ENCODE data around the gene POR.

POR gene

GRCh38 chr7:75913437-75913836, 1.5 kb upstream of the POR start:
- H3K27ac Mint-ChIP-seq: no peak overlapping the region
- peaks cover 29% of the 10 kb centered on the region for H3K27me3 Mint-ChIP-seq (ENCODE audit: low read depth, poor library complexity)
- no peaks in the 10 kb centered on the region for H3K9me3 Mint-ChIP-seq
- no peak overlapping the region for H3K4me3 Mint-ChIP-seq
- TF ChIP-seq, protein P1, sequence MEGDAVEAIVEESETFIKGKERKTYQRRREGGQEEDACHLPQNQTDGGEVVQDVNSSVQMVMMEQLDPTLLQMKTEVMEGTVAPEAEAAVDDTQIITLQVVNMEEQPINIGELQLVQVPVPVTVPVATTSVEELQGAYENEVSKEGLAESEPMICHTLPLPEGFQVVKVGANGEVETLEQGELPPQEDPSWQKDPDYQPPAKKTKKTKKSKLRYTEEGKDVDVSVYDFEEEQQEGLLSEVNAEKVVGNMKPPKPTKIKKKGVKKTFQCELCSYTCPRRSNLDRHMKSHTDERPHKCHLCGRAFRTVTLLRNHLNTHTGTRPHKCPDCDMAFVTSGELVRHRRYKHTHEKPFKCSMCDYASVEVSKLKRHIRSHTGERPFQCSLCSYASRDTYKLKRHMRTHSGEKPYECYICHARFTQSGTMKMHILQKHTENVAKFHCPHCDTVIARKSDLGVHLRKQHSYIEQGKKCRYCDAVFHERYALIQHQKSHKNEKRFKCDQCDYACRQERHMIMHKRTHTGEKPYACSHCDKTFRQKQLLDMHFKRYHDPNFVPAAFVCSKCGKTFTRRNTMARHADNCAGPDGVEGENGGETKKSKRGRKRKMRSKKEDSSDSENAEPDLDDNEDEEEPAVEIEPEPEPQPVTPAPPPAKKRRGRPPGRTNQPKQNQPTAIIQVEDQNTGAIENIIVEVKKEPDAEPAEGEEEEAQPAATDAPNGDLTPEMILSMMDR (IDR thresholded peaks at IDR 0.05): no peak
- H3K36me3 Mint-ChIP-seq (ENCODE audit: low read depth): peaks cover under 1% of the 10 kb centered on the region
- DNase-seq: no peak
- H3K4me1 Mint-ChIP-seq: peaks cover 19% of the 10 kb centered on the region

- peaks cover 27% of the 10 kb centered on the region for H3K4me1 Mint-ChIP-seq
- TF ChIP-seq, protein P1 (IDR thresholded peaks at IDR 0.05): no peak
- peak overlapping the region; percentile 92 for H3K4me3 Mint-ChIP-seq
- peaks cover 27% of the 10 kb centered on the region for H3K27me3 Mint-ChIP-seq (ENCODE audit: low read depth, poor library complexity)
- peaks cover 5% of the 10 kb centered on the region for H3K36me3 Mint-ChIP-seq (ENCODE audit: low read depth)
- DNase-seq: peak; percentile 15
- no peak overlapping the region for H3K27ac Mint-ChIP-seq
- no peaks in the 10 kb centered on the region for H3K9me3 Mint-ChIP-seq
Measured at GRCh38 chr7:75914169-75914654, 743 bp upstream of the POR start.

- H3K4me1 Mint-ChIP-seq: peaks cover 38% of the 10 kb centered on the region
- DNase-seq: peak; percentile 18
- no peaks in the 10 kb centered on the region for H3K9me3 Mint-ChIP-seq
- peaks cover 5% of the 10 kb centered on the region for H3K36me3 Mint-ChIP-seq (ENCODE audit: low read depth)
- H3K4me3 Mint-ChIP-seq: peak overlapping the region; percentile 90
- H3K27me3 Mint-ChIP-seq (ENCODE audit: low read depth, poor library complexity): peaks cover 13% of the 10 kb centered on the region
- TF ChIP-seq, protein P1 (IDR thresholded peaks at IDR 0.05): no peak
- H3K27ac Mint-ChIP-seq: no peak overlapping the region
Measured at GRCh38 chr7:75915416-75916156, 631 bp downstream of the POR start.

GRCh38 chr7:75916259-75916658, 1.3 kb downstream of the POR start:
- Mint-ChIP-seq H3K4me3 (peak overlapping the region; percentile 90), H3K36me3 (ENCODE audit: low read depth) (peaks cover 5% of the 10 kb centered on the region), H3K9me3 (no peaks in the 10 kb centered on the region), H3K4me1 (peaks cover 45% of the 10 kb centered on the region), H3K27me3 (ENCODE audit: low read depth, poor library complexity) (peaks cover 7% of the 10 kb centered on the region), H3K27ac (no peak overlapping the region)
- TF ChIP-seq, protein P1 (IDR thresholded peaks at IDR 0.05): no peak
- no peak for DNase-seq

GRCh38 chr7:75916685-75917634, 2.0 kb downstream of the POR start:
- no peak for DNase-seq
- TF ChIP-seq, protein P1 (IDR thresholded peaks at IDR 0.05): no peak
- Mint-ChIP-seq H3K27me3 (ENCODE audit: low read depth, poor library complexity) (peaks cover 3% of the 10 kb centered on the region), H3K27ac (no peak overlapping the region), H3K36me3 (ENCODE audit: low read depth) (peaks cover 5% of the 10 kb centered on the region), H3K9me3 (no peaks in the 10 kb centered on the region), H3K4me1 (peaks cover 52% of the 10 kb centered on the region), H3K4me3 (peak overlapping the region; percentile 90)
